ENCODE data around the gene RENBP.

Gene RENBP

GRCh38 chrX:153887385-153887784, 57.1 kb downstream of the RENBP start:
- Histone ChIP-seq H3K4me1 (ENCODE audit: insufficient read depth, low read length, poor library complexity, severe bottlenecking) (peaks cover 11% of the 10 kb centered on the region), H3K9me3 (ENCODE audit: insufficient read depth, low read depth, low read length) (no peaks in the 10 kb centered on the region), H3K27me3 (ENCODE audit: insufficient read depth, low read length, poor library complexity, severe bottlenecking) (no peaks in the 10 kb centered on the region), H3K9ac (ENCODE audit: low read depth, low read length, poor library complexity, severe bottlenecking) (no peak overlapping the region), H3K4me3 (ENCODE audit: low read length, poor library complexity, severe bottlenecking) (no peak overlapping the region), H3K4me2 (ENCODE audit: low read depth, low read length, poor library complexity, severe bottlenecking) (peak overlapping the region; percentile 48), H4K20me1 (ENCODE audit: insufficient read depth, low read length, poor library complexity, severe bottlenecking) (no peaks in the 10 kb centered on the region), H3K9me2 (replicated peaks; ENCODE audit: low read depth, low read length) (no peaks in the 10 kb centered on the region), H3K79me2 (ENCODE audit: insufficient read depth, low read length) (no peaks in the 10 kb centered on the region), H3F3A (ENCODE audit: low read depth) (no peaks in the 10 kb centered on the region), H3K36me3 (ENCODE audit: insufficient read depth, low read length) (no peaks in the 10 kb centered on the region), H2AFZ (ENCODE audit: low read length) (peak overlapping the region; percentile 27; the same call in 1 of the 2 replicates)
- TF ChIP-seq EZH2phosphoT487 (IDR thresholded peaks at IDR 0.05; ENCODE audit: borderline replicate concordance) = no peak
- no peak for TF ChIP-seq CTCF (conservative IDR thresholded peaks at IDR 0.05; ENCODE audit: low read length)

- H3K36me3 ChIP-seq (ENCODE audit: insufficient read depth, low read length) = no peaks in the 10 kb centered on the region
- H3K9ac ChIP-seq (ENCODE audit: low read depth, low read length, poor library complexity, severe bottlenecking) = no peak overlapping the region
- H2AFZ ChIP-seq (ENCODE audit: low read length) = no peak overlapping the region
- H4K20me1 ChIP-seq (ENCODE audit: insufficient read depth, low read length, poor library complexity, severe bottlenecking) = no peaks in the 10 kb centered on the region
- no peak overlapping the region for H3K4me3 ChIP-seq (ENCODE audit: low read length, poor library complexity, severe bottlenecking)
- H3K9me2 ChIP-seq (replicated peaks; ENCODE audit: low read depth, low read length) = no peaks in the 10 kb centered on the region
- TF ChIP-seq CTCF (conservative IDR thresholded peaks at IDR 0.05; ENCODE audit: low read length) (no peak), EZH2phosphoT487 (IDR thresholded peaks at IDR 0.05; ENCODE audit: borderline replicate concordance) (no peak)
- peak overlapping the region; percentile 48 for H3K4me2 ChIP-seq (ENCODE audit: low read depth, low read length, poor library complexity, severe bottlenecking)
- H3K4me1 ChIP-seq (ENCODE audit: insufficient read depth, low read length, poor library complexity, severe bottlenecking) = peaks cover 11% of the 10 kb centered on the region
- H3F3A ChIP-seq (ENCODE audit: low read depth) = no peaks in the 10 kb centered on the region
- no peaks in the 10 kb centered on the region for H3K79me2 ChIP-seq (ENCODE audit: insufficient read depth, low read length)
- H3K9me3 ChIP-seq (ENCODE audit: insufficient read depth, low read depth, low read length) = no peaks in the 10 kb centered on the region
- no peaks in the 10 kb centered on the region for H3K27me3 ChIP-seq (ENCODE audit: insufficient read depth, low read length, poor library complexity, severe bottlenecking)
Observed at GRCh38 chrX:153886915-153887314, 57.5 kb downstream of the RENBP start.

- H3K9ac ChIP-seq (ENCODE audit: low read depth, low read length, poor library complexity, severe bottlenecking) = no peak within 1 kb of the TSS
- H3F3A ChIP-seq (ENCODE audit: low read depth) = no peaks in the 10 kb centered on the region
- H4K20me1 ChIP-seq (ENCODE audit: insufficient read depth, low read length, poor library complexity, severe bottlenecking) = no peaks in the 10 kb centered on the region
- H3K9me2 ChIP-seq (replicated peaks; ENCODE audit: low read depth, low read length) = no peaks in the 10 kb centered on the region
- no peaks in the 10 kb centered on the region for H3K9me3 ChIP-seq (ENCODE audit: insufficient read depth, low read depth, low read length)
- TF ChIP-seq CTCF (conservative IDR thresholded peaks at IDR 0.05; ENCODE audit: low read length) (no peak), EZH2phosphoT487 (IDR thresholded peaks at IDR 0.05; ENCODE audit: borderline replicate concordance) (no peak)
- no peaks in the 10 kb centered on the region for H3K79me2 ChIP-seq (ENCODE audit: insufficient read depth, low read length)
- no peak within 1 kb of the TSS for H3K4me2 ChIP-seq (ENCODE audit: low read depth, low read length, poor library complexity, severe bottlenecking)
- peaks cover 11% of the 10 kb centered on the region for H3K4me1 ChIP-seq (ENCODE audit: insufficient read depth, low read length, poor library complexity, severe bottlenecking)
- H3K4me3 ChIP-seq (ENCODE audit: low read length, poor library complexity, severe bottlenecking) = no peak within 1 kb of the TSS
- no peak within 1 kb of the TSS for H2AFZ ChIP-seq (ENCODE audit: low read length)
- H3K27me3 ChIP-seq (ENCODE audit: insufficient read depth, low read length, poor library complexity, severe bottlenecking) = no peaks in the 10 kb centered on the region
- H3K36me3 ChIP-seq (ENCODE audit: insufficient read depth, low read length) = no peaks in the 10 kb centered on the region
Observed at GRCh38 chrX:153885968-153886903, 58.2 kb downstream of the RENBP start, which contains the start of gene L1CAM. Gene L1CAM (minus strand): TSS chrX:153886173. CDS start chrX:153875836, 10,337 bp downstream.
